GM19463 (cell line): Measurements from ENCODE around the gene GALNT2.
A peak's percentile ranks its signal among the peaks of the same experiment; 100 is the strongest.

Source experiments
- ATAC-seq: cut with Tn5 transposase; IDR thresholded peaks from one replicate; pipeline ENCODE4 v1.9.1; 2021; ENCODE audit warnings: mild to moderate bottlenecking, moderate library complexity; ENCODE audit not compliant: unreplicated experiment

The GALNT2 gene

DNA sequence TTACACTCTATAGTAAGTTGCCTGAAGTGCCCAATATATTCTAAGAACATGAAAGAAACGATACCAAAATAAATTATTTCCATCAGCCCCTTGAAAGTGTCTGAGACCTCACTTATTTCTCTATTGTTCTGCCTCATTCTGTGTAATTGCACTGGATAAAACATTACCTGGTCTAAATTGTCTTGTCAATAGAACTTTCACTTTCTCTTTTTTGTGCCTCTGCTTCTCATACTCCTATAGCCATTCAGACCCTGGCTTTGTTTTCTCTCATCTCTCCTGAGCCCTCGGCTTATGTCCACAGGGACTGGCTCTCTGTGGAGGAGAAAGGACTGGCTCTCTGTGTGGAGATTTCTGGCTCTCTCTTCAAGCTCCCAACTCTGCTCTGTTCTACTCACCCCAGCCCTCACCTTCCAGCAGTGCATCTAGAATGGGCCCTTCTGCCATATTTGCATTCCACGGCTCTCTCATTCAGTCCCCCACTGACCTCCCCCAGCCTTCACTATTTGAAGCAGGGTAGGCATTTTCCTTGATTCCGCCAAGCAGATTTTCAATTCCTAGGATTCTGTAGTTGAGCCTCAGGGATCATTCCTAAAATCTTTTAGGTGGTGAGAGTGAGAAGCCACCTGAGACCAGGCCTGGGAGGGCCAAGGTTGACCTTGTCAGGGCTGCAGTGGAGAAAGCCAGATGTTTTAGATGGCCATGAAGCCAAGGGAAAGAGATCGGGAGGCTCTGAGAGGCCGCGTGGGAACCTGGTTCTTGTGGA is 15.9 kb upstream of the GALNT2 start:
- no peak for ATAC-seq

DNA sequence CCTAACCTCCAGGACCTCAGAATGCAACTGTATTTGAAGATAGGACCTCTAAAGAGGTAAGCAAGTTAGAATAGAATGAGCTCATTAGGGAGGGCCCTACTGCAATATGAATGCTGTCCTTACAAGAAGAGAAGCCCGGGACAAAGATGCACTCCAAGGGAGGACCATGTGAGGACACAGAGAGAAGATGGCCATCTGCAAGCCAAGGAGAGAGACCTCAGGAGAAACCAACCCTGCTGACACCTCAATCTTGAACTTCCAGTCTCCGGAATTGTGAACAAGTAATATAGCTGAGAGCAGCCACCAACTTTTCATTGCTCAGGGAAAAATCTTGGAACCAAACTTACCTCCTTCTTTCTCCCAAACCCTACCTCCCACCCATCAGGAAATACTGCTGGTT is 15.0 kb upstream of the GALNT2 start:
- ATAC-seq = no peak

DNA sequence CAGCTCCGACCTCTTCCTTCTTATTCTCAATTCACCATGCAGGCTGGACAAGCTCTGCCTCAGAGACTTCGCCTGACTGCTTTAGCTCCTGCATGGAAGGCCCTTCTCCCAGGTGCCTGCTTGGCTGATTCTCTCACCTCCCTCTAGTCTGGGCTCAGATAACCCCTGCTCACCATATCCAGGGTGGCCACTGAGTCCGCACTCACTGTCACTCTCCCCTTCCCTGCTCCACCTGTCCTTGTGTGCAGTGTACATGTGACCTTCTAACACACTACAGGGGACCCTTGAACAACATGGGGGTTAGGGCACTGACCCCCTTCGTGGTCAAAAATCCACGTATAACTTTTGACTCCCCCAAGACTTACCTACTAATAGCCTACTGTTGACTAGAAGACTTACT is 14.4 kb upstream of the GALNT2 start:
- ATAC-seq = no peak

DNA sequence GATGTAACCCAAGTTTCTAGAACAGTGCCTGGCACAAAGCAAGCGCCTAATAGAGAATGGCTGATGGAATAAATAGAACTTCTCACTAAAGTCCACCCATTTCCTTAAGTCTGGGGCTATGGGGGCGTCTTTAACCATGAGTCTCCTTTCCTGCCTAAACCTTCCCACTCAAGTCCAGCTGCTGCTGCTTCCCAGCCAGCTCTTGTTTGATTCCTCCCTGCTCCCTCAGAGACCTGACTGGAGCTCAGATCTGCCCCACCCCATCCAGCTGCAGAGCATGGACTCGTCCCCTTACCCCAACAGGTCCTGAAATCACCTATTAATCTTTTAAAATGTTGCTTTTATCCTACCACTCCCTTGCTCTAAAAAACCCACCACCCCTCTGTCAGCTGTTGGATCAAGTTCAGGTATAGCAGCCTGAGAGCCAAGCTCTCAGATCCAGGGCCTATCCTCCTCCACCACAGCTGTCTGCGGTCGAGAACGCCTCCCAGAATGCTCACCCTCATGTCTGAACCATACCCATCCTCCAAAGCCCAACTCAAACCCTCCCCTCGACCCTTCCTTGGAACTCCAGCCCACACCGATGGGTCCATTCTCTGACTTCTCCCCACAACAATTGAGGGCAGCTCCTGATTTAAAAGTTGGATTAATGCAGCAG is 12.8 kb upstream of the GALNT2 start:
- ATAC-seq = no peak

DNA sequence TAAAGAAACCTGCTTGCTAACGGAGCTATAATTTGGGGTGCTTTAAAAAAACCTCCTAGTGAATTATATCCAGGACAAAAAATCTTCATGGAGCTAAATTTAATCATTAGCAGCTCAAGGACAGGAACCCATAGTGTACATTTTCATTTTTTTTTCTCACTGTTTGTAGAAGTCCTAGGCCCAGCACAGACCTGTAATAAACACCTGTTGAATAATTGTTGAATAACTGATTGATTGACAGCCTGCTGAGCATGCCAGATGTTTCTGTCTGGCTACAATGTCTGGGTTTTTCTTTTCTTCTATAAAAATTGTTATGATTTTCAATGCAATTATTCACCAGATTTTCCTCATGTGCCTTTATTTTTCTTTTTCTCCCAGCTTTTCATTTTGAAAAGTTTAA is 10.9 kb upstream of the GALNT2 start:
- no peak for ATAC-seq

DNA sequence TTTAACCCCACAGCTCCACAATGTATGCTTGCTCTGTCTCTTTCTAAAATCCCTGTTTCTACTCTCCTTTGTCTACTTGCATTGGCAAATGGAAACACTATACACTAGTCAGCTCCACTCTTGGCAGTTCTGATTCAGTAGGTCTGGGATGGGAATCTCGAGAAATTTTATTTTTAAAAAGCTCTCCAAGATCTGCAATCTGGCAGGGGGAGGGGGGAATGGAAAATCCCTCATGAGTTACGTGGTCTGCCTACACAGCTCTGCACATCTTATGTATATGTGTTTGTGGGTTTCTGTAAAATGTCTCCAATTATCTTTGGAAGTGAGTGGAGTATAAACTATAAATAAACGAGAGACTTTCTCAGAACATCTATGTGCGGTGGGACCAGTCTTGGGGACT is 9.9 kb upstream of the GALNT2 start:
- no peak for ATAC-seq

DNA sequence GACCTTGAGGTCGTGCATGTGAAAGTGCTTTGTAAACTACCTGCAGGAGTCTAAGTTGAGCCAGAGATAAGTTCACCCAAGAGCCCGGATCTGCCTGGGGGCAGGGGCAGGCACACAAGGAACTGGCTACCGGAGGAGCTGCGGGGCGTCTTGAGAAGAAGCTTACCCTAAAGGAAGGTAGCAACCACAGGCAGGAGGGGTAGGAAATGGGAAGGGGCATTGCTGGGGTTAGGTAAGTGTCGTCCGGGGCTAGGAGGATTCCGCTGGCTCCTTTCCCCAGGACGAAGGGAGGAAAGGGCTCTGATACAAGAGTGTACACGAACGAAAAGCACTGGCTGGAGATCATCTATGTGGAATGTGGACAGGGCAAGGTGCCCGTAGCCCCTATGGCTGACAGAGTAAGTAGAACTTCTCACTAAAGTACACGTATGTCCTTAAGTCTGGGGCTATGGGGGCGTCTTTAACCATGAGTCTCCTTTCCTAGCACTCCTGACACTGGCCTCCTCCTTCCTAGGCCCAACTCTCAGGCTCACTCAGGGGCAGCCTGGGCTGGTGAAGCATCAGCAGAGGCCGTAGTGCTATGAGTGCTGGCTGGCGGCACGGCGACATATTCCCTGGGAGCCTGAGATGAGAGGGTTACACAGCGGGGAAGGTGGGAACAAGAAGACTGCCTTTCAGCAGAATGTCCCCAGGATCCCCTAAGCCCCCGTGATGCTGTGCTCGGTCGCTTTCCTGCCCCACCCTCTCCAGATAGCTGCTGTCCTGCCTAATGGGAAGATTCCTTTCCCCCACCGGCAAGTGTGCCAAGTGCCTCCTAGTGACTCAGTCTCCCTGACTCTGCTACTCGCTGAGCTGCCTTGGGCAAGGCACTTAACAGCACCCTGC is 9.1 kb upstream of the GALNT2 start:
- no peak for ATAC-seq

DNA sequence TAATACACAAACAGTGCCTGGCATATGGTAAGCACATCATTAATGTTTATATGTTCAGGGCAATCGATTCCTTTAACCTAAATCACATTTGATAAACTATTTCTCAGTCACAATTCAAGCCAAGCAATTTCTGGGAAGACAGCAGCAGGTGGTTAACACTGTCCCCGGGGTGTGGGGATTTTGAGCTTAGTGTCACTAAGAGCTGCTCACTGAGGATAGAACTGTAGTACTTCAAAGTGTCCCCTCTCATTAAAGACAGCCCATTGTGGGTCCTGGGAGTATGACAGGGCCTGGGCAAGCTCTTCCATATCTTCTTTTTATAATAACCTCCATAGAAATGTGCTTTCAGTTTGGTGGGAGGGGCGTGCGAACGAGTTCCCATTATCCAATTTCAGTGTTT is 8.4 kb upstream of the GALNT2 start:
- no peak for ATAC-seq

DNA sequence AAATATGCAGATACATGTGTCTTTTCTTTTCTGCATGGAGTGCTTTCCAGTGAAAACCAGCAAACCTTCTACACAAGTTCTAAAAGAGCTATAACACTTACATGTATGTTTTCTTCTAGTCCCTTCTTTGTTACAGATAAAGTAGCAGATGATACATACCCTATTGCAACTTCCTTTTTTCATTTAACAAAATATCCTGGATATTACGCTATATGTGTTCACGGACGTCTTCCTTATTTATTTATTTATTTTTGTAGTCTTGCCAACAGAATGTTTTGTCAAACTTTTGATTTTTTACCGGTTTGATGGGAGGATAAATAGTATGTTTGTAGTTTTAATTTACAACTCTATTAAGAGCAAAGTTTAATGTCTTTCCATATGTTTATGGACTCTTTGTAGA is 5.2 kb upstream of the GALNT2 start:
- no peak for ATAC-seq

DNA sequence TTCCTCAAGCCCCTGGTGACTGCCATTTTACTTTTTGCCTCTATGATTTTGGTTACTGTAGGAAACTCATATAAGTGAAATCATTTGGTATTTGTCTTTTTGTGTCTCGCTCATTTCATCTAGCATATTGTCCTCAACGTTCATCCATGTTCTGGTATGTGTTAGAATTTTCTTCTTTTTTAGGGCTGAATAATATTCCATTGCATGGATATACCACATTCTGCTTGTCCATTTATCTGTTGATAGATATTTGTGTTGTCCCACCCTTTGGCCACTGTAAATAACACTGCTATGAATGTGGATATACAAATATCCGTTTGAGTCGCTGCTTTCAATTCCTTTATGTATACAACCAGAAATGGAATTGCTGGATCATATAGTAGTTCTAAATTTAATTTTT is 4.5 kb upstream of the GALNT2 start:
- no peak for ATAC-seq

DNA sequence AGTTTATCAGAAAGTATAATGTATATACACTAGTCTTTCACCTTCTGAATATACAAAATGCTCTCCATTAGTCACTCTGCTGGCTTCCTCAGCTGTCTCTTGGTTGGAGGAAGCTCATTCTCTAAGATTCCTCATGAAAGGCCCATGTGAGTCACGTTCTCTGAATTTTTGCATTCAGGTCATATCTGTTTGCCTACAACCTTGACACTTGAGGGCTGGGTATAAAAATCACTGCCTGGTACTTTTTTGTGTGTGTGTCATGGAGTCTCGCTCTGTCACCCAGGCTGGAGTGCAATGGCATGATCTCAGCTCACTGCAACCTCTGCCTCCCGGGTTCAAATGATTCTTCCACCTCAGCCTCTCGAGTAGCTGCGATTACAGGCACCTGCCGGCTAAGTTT is 2.8 kb upstream of the GALNT2 start:
- ATAC-seq = no peak

DNA sequence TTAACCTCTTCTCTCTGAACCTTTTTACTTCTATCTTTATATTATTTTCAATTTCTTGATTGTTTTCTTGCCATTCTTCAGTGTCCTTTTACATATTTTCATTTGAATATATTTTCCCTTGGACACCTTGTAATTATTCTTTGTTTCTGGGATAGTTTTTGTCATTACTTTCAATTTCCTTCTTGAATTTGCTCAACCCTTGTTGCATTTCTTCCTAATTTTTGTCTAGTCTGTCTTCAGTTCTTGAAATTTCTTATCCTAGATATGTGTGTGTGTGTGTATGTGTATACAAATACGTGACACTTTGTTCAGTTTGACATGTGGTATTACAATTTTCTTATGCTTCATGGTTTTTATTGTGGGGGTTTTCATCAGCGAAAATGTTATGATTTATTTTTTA is 1.9 kb upstream of the GALNT2 start:
- ATAC-seq = no peak

DNA sequence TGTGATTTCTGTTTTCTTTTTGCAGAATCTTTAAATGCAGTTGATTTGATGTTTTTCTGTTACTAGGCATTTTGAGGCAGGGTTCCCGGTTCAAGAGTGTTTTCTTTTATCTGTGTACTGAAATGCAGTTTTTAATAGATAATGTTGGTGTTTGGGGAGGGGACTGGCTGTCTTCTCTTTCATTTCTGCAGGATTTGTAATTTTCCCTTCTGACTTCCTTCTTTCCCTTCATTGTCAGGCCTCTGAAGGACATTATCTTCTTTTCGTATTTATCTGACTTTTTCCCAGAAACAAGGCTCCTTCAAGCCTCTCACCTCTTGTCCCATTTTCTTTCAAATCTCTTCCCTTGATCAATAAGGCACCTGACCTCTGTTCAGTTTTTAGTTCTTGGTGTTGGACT is 1.5 kb upstream of the GALNT2 start:
- no peak for ATAC-seq

DNA sequence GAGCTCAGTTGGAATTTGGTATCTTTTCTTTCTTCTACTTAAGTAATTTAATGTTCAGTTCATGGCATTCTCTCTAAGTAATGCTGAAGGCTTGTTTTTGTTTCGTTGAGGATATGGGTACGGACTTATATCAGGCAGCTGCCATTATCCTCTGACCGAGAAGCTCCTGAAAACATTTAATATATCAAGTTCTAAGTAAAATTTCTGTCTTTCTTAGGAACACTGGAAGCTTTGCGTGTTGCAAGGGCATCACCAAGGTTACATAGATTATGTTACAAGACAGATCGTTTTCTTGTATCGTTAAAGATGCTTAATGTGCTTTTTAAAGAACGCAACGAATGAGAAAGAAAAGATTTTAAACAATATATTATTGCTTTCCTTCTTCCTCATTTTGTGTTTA is 1.0 kb upstream of the GALNT2 start:
- no peak for ATAC-seq

DNA sequence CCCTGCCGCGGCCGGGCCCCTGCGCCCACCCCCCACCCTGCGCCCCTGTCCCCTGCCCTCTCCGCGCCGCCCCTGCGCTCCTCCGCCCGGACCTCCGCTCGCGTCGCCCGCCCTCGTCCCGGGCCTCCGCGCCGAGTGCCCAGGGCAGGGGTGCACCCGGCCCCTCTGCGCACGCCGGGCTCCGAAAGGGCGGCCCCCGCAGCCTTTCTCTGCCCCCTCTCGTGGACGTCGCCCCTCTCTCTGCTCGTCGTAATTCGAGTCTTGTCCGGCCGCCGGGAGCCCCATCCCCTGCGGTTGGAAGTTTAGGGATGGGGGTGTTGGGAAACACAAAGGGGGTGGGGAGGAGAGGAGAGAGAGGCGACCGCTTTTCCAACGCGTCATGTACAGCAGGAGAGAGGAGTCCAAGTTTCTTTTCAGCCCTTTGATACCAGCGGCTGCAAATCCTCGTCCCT is 407 bp downstream of the GALNT2 start:
- ATAC-seq = peak; percentile 11

DNA sequence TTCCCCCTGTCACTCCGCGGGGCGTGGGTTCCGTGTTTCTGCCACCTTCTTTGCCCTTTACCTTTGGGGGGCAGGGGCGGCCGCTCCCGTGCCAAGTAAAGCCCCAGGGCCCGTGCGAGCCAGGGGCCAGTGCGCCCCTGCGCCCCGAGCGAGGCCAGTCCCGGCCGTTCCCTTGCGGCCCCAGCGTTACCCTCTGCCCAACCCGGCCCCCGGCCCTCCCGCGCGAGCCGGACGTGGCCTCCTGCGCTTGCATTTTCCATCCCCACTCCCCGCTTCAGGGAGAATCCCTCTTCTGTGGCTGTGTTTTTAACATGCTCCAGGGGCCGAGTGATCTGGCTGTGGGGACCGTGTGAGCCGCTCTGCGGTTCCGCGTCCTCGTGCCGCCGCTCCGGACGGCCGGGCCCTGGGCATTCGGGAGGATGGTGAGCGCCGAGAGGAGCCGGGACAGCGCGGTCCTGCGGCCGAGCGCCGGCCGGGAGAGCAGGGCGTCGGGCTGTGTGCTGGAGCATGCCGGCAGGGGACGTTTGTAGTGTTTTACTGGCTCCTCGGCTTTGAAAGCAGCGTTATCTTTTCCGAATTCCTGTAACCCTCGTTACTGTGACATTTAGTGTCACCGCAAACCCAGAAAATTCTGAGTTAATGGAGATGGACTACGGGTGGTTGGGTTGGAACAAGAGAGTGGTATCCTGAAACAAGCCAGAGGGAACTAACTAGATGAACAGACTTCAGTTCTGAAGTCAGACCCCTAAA is 1.0 kb downstream of the GALNT2 start:
- no peak for ATAC-seq

DNA sequence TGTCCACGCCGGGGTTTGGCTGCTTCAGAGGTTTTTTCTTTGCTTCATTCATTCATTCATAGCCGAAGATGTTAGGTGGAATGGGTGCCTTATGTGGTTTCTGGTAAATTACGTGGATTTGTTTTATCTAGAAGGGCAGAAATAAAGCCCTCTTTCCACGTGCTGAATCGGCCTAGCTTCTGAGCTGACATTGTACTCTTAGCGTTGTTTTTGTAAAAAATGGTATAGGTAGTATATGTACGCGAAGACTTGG is 1.5 kb downstream of the GALNT2 start:
- no peak for ATAC-seq

DNA sequence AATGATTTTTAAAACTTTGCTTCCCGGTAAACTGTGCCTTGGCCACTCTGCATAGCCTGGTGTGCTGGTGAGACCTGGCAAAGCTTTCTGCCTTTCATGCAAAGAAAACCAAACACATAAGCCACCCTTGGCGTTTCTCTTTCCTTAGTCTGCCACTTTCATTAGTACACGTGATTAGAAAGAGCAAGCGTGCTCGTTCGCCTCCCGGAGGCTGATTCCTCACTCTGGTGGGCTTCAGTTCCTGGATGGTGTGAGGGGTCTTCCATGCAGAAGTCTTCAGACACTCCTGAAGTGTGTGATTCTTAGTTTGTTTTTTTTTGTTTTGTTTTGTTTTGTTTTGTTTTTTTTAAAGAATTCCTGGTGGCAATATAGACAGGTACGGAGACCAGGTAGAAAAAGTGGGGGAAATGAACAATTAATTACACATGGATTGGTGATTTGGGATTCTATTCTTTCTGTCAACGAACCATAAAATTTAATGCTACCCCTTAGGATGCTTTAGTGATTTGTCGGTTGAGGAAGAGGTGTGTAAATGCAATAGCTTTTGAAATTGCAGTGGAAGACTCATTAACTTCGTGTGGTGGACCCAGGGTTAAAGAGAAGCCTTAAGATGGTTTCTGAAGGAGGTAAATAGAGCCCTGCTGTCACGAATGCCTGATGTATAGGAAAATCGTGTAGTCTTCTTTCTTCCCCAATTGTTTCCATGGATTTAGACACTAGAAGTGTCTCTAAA is 2.1 kb downstream of the GALNT2 start:
- no peak for ATAC-seq

DNA sequence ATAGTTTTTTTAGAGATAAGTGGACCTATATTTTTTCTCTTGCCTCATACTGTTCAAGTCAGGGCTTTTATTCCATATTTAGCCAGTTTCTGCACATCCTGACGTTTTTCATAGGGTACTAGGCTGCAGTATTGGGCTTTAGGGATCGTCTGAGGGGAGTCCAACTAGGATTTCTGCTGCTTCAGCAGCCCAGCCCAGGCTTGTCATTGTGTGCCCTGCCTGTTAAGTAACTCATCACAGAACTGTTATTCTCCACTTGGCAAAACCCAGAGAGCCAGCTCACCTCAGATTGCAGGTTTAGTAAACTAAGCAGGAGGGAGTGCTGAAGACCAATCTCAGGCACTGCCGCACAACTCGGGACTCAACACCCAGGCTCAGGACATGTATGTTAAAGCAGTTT is 2.8 kb downstream of the GALNT2 start:
- ATAC-seq = no peak

DNA sequence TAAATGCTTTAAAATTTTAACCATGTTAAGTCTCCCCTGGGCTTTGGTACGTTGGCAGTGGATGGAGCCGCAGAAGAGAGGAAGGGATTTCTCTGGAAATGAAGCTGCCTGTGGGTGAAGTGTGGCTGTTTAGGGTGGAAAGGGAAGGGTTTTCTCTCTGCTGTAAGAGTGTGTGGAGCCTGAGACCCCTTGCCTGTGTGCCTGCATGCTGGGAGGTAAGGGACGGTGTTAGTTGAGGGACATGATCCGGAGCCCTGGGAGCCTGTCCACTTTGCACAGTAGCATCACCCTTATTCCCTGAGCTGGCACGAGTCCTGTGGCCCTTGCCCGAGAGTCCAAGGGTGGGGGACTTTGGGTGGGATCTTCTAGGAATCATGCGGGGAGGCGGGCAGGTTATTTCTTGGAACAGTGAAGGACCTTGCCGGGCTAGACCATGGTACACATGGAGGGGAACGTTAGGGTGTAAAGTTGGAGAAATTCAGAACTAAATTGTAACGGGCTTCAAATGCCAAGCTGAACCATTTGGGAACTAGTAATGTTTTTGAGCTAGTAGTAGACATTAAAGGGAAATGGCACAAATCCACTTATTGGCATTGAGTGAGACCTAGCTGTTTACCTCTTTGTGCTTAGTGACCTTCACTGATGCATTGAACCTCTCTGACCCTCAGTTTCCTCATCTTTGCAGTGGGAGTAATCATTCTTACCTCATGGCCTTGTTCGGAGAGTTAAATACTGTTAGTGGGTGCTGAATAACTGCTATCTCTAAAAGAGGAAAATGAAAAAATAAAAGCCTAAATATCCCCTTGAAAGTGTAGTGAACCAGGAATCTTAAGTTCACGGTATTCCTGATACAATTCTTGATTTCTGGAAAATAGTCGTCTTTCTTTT is 3.5 kb downstream of the GALNT2 start:
- no peak for ATAC-seq
